Glomerular endothelial cell (primary cell): ENCODE data around the gene ETV6. TPM values are rescaled to one million over a fixed set of nuclear protein-coding genes. Genes with fewer than 3 reads are reported as not detected.
"Not testable (repeated sequence)": the region's sequence is repeated elsewhere in the genome, so short reads cannot be mapped to it uniquely, and the experiment has no call there.

Source experiments
- DNase-seq: peaks from one replicate; pipeline ENCODE4 v3.0.0-alpha.2; 2011; ENCODE audit warnings: low read depth, low spot score; ENCODE audit errors: extremely low read depth
- total RNA-seq: library from RNA; depleted of rRNA; stranded (reverse); fragments of >200 nt; gene quantifications from 2 replicates; pipeline ENCODE4 v1.2.3, GENCODE V29; 2015

ETV6 gene
- total RNA-seq, 1 donor from 2014 or later = 27.9 TPM

GRCh38 chr12:11666131-11667050 is 16.9 kb downstream of the ETV6 start:
- DNase-seq = no peak

DNA sequence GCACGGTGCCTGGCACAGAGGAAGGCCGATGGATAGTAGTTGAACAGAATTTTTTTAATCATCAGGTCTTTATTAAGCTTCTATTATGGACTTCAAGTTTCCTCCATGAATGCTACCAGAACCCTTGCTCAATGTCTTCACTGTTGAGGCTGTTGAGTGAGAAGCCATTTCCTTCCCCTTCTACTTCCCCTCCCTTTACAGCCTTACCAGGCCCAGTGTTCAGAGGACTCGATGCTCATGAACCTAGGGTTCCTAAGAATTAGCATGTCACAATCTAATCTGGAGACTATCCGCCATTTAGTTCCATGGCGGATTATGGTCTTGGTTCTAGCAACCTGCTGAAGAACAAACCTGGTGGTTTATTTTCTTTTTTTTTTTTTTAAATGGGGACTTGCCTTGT is 17.7 kb downstream of the ETV6 start:
- no peak for DNase-seq

GRCh38 chr12:11668611-11669010 is 19.1 kb downstream of the ETV6 start:
- no peak for DNase-seq

DNA sequence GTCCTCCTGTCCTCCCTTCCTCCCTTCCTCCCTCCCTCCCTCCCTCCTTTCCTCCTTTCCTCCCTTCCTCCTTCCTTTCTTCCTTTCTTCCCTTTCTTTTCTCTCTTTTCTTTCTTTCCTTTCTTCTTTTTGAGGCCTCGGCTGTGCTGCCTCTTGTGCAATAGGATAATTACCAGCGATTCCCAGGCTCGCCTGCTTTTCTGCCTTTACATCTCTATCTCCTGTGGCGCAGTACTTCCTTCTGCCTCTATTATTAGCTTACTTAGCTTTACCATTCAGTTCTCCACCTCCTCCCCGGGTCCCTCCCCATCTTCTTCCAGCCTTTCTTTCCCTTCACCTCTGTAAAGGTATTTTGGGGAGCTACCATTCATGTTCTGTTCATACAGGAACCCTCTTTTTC is 19.9 kb downstream of the ETV6 start:
- DNase-seq = no peak

GRCh38 chr12:11672256-11673191 is 23.1 kb downstream of the ETV6 start:
- DNase-seq = no peak

DNA sequence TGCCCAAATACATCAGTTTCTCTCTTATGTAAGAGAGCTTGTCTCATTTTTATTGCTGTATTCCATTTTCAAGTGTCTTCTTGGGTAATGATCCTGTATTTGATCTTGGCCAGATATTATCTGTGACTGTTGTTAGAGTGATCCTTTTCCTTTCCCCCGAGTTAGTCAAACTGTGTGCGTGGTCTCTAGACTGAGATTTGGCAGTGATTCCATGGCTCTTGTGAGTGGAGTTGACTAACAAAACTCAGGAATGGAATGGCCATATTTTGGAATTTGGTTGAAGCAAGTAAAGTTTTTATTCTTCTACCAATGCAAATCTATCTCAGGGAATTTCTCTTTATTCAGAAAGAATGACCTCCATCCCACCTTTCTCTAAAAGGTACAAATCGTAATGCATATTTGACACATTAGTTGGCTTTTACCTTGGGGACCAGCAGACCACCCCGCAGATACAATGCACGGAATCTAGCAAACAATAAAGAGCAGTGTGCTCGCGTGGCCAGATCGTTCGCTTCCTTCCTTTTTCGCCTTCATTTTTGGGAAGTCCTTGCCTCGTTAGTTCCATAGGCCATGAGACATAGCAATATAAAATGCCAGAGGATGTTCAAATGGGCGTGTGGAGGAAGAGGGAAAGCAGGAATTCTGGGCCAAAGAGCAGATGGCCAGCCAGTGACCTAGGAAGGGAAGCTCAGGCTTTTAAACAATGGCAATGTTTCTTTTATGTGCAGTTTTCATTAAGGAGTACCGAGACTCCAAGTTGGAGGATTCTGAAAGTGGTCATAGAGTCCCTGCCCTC is 24.4 kb downstream of the ETV6 start:
- DNase-seq = no peak

DNA sequence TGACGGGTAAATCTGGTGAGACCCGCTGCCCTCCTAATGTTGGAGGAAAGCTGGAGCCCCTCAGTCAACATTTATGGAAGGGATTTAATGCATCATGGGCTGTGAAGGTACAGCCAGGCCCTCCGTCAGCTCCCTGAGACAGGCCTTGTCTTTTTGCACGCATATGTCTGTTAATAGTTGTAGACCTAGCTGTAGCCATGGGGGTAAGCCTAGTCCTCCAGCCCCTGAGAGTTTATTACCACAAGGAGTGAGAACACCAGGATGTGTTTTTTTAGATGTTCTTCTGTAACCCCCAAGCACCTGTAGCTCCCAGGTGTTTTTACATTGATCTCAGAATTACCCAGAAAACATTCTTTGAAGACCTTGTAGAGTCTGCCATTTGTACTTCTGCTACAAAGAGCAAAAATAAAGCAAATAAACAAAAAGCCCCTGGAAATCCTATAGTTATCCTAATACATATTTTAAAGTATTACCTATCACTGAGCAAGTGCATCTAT is 25.5 kb downstream of the ETV6 start:
- no peak for DNase-seq

GRCh38 chr12:11676052-11676451 is 26.6 kb downstream of the ETV6 start:
- DNase-seq = no peak

DNA sequence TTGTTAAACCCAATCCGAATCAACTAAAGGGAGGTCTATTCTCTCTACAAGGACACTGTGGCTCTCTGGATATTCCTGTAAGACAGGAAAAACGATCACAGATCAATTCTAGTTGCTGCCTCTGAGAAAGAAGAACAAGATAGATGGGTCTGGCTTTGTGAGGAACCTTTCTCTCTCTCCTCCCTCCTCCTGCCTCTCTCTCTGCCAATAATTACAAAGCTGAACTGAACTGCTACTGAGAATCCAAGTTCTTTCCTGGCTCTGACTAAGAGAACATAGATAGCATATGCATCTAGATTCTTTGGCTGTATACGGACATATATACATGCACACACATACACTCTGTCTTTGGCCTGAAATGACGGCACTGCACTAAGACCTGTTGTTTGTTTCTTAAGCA is 27.6 kb downstream of the ETV6 start:
- DNase-seq = no peak

DNA sequence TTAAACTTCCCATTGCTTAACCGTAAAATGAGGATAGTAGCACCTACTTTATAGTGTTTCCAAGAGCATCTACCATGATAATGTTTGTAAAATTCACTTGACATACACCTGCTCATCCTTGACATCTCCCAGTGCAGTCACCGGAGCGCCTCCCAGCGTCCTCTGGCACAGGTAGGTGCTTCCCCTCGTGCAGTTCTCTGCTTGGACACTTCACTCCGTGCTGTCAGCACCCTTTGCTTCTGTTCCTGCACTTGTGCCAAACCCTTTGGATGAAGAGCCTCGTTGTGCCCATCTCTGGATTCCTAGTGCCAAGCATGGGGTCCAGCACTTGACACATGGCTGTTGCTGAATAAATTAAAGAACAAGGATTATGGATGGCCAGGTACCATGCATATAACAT is 28.3 kb downstream of the ETV6 start:
- no peak for DNase-seq

GRCh38 chr12:11678781-11679180 is 29.3 kb downstream of the ETV6 start:
- no peak for DNase-seq

GRCh38 chr12:11681207-11681606 is 31.7 kb downstream of the ETV6 start:
- no peak for DNase-seq

DNA sequence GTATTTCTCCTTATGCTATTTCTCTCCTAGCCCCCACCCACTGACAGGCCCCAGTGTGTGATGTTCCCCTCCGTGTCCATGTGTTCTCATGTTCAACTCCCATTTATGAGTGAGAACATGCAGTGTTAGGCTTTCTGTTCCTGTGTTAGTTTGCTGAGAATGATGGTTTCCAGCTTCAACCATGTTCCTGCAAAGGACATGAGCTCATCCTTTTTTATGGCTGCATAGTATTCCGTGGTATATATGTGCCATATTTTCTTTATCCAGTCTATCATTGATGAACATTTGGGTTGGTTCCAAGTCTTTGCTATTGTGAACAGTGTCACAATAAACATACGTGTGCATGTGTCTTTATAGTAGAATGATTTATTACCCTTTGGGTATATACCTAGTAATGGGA is 32.2 kb downstream of the ETV6 start:
- not testable (repeated sequence) for DNase-seq

DNA sequence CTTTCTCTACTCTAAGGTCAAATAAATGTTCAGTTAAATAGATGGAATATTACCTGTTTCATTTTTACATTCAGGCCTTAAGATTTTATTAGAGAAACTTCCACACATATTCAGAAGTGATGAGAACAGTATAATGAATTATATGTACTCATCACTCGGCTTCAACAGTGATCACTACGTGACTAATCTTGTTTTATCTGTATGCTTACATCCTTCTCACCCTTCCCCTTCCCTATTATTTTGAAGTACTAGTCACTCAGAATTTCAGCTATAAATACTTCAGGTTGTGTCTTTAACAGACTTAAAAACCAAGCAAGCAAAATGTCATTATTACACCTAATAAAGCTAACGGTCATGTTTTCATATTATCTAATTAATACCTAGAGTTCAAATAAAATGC is 34.9 kb downstream of the ETV6 start:
- no peak for DNase-seq

DNA sequence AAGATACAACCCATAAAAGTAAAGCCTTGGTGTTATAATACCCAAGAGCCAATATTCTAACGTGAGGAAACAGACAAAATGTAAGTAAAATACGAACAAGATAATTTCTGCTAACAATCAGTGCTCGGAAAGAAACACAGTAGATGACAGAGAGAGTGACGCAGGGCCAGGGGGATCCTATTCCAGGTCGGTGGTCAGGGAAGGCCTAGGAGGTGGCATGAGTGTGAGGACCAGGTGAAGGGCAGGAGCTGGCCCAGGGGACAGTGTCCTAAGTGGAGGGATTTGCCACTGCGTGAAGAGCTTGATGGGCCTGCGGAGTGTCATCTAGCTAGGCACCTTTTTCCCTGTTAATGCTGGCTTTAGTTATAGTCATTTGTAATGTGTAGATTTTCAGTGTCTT is 35.3 kb downstream of the ETV6 start:
- no peak for DNase-seq

- no peak for DNase-seq
Observed at GRCh38 chr12:11685316-11685715, 35.8 kb downstream of the ETV6 start.

DNA sequence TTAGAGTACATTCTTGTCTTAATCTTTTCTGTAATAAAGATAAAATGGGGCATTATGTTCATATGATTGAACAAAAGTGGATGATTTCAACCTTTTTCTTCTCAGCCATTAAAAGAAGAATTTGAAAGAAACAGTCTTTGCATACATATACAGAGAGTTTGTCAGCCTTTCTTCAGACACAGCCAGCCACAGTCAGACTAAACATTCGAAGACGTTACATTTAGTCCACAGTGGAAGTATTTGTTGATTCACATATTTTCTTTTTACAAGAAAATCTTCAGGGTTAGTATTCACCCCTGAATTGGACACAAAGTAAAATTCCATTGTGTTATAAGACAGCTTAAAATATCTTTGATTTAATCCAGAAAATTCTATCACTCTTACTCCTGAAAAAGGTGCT is 36.2 kb downstream of the ETV6 start:
- DNase-seq = no peak

DNA sequence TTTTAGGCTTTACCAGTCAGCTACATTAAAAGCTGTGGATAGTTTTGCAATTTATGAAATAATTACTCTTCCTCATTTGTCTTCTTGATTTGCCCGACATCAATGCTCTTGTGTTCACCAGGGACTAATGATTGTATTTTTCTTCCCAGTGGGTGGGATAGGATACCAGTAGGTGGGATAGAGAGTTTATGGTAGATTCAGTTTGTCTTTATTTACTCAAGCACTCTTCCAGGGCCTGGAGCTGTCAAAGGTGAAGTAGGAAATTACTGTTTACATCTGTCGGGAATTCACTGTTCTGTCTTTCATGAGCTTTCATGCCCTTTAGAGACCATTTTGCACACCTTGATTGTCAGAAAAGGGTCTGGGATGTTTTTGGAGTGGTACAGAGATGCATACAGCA is 36.6 kb downstream of the ETV6 start:
- no peak for DNase-seq

- DNase-seq = no peak
Observed at GRCh38 chr12:11687528-11687927, 38.1 kb downstream of the ETV6 start.

DNA sequence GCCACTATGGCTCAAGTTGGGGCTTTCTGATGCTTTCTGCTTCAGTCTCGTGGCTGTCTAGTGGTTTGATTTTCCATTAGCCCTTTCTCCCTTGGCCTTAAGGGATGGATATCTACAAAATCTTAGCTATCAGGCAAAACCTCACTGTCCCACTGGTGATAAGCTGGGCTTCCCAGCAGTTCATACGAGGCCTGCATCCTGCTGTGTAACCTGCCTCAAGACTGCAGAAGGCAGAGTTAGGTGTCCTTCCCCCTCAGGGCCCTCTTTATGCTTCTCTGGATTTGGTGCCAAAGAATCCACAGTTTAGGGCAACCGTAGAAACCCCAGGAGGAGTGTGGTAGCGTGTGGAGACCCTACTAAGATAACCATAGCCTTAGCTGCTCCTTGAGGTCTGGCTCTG is 38.9 kb downstream of the ETV6 start:
- no peak for DNase-seq

GRCh38 chr12:11688831-11689230 is 39.4 kb downstream of the ETV6 start:
- DNase-seq = no peak
